Left renal pelvis (tissue), 4 donors: ENCODE results near the gene GRID1. TPM values are rescaled to one million over a fixed set of nuclear protein-coding genes. Genes with fewer than 3 reads are reported as not detected.
A peak's percentile ranks its signal among the peaks of the same experiment; 100 is the strongest.

Experiments used
- DNase-seq, 4 donors: peaks; one replicate each; pipeline ENCODE4 v3.0.0-alpha.2; 2013; ENCODE audit warnings: low read depth in 4 of 4, low spot score in 3 of 4
- polyA plus RNA-seq, 4 donors: library from polyadenylated mRNA; unstranded; fragments of 120-200 nt; gene quantifications; one replicate each; pipeline ENCODE4 v1.2.1, GENCODE V29; 2013; ENCODE audit not compliant: insufficient read length in 4 of 4

GRID1 gene
- polyA plus RNA-seq, 4 donors, result 1.6 to 5.4 (median 1.9) TPM

DNA sequence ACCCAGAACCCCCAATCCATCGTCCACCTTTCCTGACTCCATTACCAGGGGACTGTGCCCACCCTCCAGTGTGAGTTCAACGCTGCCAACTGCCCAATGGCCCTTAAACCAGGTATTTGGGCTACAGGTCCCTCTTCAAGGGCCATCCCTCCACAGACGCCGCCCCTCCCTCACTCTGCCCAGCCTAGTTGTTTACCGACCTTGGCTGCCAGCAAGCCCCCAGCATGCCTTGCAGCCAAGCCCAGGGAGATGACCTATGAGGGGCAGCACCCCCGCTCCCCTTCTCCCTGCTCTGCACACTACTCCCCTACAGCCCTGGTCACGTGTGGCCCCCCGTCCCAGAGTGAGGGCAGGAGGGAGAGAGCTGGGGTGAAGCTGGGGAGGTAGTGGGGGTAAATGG, 147.3 kb downstream of the GRID1 start:
- no peak for DNase-seq

DNA sequence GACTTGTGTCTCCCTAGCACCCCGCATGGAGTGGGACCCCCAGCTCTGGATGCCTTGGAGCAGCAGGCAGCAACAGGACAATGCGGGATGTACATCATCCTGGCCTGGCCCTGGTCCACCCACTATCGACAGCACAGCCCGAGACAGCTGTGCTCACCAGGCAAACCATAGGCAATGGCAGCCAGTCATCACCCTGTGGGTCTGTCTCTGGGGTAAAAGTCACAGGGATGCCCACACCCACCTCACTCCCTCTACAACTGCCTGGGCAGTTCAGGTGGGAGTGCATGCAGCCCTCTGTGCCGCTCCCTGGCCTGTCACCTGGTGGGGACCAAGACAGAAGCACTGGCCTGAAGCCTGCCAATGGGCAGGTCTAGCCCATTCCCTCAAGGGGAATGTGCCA, 147.8 kb downstream of the GRID1 start:
- no peak for DNase-seq

DNA sequence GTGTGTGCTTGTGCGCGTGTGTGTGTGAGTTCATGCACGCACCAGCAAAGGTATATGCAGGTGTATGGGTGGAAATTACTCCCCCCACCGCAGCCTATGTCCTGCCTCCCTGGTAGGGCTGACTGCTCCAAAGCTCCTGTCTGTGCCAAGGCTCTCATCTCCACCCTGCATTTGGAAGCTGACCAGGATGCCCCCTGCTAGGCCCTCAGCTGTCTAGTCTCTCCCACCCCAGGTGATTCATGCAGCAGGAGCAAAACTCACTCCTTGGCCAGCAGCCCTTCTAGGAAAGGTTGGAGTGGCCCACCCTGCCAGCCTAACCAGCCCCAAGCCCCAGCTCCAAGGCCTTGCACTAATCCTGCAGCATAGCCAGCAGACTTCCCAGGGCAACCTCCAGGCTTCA, 148.4 kb downstream of the GRID1 start:
- no peak for DNase-seq

DNA sequence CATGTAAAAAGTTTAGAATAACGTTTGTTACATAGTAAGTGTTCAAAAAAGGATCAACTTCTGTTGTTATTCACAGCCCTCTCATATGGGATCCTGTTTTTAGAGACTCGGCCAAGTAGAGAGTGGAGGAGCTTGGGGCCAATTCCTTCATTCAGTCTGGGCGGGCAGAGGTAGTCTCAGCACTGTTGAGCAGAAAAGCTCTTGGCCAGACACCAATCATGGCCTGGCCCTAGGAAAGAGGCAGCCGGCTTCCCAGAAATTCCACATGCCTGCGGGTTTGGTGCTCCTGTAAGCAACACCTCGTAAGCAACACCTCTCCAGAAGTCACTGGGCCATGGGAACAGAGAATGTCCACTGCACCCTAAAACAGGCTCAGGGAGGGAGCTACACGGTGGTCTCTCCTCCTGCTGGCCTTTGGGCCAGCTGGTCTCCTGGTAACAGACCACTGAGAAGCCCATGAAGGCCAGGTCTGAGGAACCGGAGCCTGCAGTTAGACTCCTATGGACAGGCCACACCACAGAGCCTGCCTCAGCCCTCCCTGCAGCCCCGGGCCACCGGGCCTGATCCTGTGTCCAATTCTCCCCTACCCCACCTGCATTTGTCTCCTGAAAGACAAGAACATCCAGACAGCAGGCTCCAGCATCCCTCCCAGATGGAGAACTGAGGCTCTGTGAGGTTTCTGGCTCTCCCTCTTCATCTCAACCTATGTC, 149.1 kb downstream of the GRID1 start:
- DNase-seq, result no peak

DNA sequence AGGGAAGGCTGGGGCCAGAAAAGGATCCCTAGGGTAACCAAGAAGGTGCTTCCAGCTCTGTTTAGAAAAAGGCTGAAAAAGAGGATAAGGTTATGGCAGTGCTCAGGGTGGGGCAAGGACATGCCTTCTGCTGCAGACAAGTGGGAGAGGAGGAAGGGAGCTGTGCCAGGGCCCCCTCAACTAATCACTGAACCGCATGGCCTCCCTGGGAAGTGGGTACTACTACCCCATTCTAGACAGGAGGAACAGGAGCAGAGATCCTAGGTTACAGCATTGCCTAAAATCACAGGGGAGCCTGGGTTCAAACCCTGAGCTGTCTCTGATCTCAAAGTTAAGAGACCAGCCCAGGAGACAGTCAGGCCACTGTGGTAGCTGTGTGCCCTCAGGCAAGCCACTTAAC, 149.7 kb downstream of the GRID1 start:
- no peak for DNase-seq

DNA sequence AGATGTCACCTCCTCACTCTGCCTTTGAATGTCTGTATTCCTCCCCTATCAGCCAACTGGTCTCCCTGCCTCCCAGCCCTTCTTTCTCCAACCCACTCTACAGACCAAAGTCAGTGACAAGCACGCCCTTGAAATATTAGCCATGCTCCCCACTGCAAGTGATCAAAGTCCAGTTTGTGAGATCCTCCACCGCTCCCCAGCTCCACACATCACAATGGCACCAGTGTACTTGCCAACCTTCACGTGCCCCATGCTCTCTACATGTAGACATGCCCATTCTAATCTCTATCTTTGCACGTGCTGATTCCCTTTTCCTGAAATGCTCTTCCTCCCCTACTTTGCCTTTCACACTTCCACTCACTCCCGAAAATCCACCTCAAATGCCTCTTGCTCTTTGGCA, 150.9 kb downstream of the GRID1 start:
- DNase-seq, result no peak

DNA sequence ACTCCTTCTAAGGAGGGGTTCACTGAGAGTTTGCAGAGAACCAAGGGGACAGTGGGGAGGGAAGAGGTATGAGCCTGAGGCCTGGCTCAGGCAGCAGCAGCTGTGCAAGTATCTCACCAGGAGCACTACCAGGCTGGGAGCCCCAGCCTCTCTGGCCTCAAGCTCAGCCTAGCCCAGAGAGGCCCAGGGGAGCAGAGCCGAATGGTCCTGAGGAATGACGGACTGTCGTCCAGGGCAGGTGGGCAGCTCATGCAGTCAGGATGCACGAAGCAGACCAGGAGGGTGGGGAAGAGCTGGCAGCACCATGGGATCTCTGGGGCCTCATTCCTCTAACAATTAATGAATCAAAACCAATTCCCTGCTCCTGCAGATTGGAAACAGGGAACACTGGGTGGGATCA, 151.5 kb downstream of the GRID1 start:
- no peak for DNase-seq

DNA sequence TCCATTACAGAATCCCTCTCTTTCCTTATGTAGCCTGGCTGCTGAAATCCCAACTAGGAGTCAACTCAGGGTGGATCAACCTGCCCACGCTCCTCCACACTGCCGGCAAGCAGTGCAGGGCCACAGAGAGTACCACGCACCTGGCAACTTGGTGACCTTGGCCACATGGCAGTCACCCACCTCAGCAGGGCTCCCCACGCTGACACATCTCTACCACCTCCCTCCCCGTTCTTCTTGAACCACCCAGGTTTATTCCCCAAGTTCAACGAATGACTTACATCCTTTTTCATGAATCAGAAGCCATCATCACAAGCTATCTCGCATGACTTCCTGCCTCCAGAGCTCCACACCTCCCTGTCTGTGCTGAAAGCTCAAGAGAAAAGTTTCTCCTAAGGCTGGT, 153.4 kb downstream of the GRID1 start:
- DNase-seq, result no peak

DNA sequence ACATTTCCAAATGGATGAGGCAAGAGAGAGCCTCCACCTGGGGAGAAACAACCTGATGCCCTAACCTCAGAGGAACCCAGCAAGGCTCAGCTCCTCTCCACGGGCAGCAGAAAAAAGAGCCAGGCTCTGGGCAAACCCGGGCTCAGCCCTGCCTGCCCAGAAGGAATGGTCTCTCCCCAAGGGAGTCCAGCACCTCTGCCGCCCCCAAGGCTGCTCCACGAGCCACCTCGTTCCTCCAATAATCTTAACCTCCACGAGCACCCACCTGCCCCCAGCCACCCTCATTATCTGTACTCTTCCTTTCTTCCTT, 154.2 kb downstream of the GRID1 start:
- DNase-seq, result no peak

DNA sequence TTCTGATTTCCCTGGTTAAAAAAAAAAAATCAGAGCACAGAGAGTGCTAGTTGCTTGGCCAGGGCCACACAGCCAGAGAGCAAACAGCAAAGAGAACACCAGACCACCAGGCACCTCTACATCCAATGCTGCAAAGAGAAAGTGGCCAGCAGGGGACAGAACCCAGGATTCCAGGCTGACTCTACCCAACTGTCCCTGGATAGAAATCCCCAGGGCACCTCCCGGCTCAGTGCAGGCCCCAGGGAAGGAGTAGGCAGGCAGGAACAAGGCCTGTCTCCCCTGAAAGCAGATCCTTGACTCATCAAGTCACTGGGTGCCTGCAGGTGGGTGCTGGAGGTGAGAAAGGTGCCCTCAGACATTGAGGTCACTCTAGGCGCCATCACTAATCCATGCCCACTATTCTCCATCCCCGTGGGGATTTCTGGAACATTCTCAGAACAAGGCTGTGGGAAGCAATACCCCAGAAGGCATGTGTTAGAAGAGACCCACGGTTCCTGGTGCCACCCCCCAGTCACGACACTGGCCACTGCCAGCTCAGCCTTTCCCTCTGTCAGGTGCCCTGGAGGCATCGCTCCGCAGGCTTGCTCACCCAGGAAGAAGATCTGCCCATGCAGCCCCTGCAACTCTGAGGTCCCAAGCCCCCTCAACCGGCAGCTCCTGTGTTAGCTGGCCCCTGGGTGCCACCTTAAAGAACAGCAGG, 154.8 kb downstream of the GRID1 start:
- DNase-seq, result no peak

DNA sequence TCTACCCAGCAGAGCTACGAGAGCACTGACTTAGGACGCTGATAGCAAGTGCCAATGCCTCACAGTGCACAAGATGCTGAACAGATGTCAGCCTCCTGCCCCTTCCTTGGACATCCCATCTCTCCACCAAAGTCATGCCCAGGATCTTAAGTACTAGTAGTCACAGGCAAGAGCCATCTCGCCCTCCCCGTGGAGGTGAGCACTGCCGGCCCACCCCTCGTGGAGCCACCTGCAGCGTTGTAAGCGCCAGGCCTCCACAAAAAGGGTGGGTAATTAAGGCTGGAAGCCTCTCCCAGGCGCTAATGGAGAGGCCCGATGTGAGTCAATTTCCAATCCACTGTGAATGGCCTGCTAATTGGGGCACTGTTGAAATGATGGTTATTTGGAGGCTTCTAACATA, 156.2 kb downstream of the GRID1 start:
- no peak for DNase-seq

DNA sequence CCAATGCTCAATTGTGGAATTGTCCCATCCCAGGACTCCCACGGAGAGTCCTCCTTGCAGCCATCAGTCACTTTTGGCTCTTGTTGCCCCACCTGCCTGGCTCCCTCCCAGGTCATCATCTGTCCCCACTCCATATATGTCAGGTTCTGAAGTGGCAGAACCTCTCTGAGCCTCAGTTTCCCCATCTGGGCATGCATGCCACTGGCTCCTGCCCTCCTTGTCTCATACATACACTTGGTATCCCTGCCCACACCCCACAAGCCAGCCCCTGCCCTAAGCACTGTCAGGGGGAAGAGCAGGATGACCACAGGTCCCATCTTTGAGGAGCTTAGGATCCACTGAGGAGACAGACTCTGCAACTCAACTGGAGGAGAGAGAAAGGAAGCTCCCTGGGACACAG, 156.9 kb downstream of the GRID1 start:
- DNase-seq, result no peak

DNA sequence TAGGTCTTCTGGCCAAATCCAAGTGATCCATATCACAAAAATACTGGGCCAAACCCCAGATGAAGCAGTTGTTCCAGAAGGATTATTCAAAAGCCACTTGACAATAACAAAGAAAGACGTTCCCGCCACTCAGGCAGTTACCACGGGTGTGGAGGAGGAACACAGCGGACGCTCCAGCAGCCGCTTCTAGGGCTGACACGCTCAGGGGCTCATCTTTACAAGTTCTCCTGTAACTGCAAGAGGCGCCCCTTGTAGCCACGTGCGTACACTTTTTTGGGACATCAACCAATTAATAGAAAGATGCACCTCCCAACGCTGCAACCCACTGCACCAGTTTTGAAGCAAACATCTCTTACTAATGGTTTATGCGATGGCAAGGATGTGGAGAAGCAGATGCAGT, 159.4 kb downstream of the GRID1 start:
- DNase-seq, result no peak

DNA sequence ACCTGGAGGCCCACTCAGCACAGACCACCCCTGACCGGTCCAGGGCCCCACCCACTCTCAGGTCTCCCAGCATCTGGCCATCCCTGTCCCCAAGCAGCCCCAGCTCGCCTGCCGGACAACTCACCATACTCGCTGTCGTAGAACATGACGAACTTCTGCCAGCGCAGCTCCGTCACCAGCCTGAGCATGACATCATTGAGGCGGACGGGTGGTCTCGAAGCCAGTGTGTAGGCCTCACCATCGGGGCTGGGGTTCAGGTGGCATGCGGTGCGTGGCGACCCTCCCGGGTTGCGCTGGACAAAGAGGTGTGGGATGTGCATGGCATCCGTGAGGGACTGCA, 160.4 kb downstream of the GRID1 start:
- no peak for DNase-seq

DNA sequence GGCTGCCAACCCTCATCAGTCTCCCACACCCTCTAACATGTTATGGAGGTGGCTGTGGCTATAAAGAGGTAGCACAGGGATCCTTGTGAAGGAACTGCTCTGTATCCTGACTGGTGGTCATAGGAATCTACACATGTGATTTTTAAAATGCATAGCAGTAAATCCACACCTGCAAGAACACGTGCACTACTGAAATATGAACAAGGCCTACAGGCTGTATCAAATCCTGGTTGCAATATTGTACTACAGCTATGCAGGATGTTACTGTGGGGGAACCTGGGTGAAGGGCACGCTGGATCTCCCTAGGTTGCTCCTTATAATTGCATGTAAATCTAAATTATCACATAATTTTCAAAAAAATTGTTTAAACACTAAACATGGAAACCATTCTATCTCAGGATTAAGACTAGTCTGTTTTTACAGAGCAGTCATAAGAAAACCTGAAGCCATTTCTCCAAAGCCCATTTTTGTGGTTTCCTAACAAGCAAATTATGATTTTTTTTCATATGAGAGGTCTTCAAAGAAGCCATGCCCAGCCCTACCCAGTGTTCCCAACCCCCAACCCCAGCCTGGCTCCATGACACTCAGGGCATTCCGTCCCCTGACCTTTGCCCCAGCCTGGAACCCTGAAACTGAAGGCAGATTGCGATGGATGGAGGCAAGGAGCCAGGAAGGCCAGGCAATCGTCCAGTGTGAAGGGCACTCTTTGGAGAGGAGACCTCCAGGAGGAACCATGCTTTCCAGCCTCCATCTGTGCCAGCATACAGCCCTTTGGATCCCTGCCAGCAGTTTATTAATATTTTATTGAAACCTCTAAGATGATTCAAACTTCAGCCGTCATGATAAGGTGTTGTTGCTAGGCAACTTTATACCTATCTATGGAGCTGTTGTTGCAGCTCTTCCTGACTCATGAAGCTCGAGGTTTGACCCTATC, 161.0 kb downstream of the GRID1 start:
- no peak for DNase-seq

DNA sequence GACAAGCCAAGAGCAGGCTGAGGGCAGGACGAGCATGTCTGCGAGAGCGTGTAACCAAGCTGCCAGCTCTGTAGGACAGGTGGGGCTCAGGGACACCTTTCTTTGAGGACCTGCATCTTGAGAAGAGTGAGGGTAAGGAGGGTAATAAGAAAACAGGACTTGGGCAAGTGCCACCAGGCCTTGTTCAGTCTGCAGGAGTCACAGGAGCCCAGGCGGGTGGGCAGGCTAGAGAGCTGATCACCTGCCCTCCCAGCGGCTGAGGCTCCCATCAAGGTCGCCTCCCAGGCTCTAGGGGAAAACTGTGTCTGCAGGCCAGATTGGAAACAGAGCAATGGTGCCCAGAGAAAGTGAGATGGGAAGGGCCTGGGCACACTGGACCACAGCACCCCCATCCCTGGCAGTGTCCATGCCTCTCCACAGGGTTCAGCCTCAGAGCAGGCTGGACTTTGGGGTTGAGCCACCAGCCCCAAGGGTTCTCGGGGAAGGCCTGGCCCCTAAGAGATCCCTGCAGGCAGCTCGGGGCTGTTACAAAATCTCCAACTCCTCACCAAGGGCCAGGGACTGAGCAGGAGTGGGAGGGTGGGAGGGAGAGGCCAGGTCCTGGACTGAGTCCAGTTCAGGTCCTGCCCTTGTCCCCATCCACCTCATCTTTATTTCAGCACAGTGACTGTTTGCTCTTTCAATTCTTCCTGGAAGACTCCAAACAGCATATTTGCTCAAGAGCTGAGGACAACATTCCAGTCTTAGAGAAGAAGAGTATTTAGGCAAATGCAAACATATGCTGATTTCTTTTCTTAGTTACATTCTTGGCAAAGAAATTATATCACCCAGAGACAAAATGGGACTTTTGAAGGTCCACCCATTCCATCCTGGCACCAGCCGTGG, 161.9 kb downstream of the GRID1 start:
- no peak for DNase-seq

DNA sequence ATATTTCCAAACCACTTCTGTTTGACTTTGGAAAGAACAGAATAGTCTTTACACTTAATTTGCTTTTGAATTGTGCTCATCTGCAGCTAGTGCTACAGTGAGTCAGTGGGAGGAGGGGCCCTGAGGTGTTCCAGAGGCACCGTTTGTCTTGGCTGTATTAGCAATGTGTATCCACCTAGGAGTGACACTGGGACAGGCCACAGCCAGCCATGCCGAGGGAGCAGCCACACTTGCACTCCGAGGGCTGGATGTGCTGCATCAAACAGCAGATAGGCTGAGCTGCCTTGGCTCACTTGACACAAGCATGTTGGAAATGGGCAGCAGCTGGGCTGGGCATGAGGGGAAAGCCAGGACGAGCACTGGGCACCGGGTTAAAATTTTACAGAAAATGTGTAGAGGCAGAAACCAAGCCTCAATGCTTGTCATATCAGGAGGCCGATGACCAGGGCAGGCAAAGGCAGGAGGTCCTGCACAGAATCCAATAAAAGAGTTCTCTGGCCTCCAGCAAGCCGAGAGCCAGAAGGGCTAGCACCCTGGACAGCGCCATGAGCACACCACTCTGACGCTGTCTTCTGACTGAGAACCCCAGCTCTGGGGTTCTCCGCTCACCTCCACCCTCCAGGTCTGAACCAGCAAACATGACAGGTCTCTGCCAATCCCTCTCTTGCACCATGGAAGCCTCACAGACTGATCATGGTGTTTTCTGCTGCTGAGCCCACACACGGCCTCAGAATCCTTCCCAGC, 163.3 kb downstream of the GRID1 start:
- DNase-seq, result peak in 3 of 4 donors; percentile 24 to 42 (median 37)

DNA sequence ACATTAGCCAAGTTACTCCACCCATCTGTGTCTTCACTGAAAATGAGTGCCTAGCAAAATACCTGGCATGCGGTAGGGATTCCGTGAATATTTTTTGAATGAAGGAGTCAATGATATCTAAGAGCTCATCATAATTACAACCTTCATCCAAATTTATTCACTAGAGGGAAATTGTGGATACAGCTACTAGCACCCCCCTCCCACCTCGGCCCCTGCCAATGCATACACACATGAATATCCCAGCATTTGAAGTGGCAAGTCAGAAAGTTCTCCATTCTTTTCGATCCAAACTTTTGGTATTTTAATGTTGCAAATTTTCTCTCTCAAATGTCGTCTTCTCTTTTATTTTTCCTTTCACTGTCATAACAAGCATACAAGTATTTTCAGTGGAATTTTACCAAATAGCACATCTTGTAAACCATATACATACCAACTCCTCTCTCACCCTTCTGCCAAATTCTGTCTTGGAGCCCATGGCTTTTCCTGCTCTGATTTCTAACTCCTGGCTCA, 164.3 kb downstream of the GRID1 start:
- DNase-seq, result no peak

DNA sequence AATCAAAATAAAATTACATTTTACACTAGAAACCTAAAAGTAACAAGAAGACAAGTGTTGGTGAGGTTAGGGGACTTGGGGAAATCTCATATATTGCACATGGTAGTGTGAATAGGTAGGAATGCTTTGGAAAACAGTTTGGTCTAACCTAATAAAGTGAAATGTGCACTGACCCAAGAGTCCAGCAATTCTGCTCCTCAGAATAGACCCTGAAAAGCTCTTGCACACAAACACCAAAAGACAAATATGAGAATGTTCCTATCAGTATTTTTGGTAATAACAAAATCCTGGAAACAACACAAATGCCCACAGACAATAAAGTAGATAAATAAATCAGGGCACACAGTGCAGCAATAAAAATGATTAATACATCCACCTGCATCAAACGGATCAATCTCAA, 165.7 kb downstream of the GRID1 start:
- DNase-seq, result no peak

DNA sequence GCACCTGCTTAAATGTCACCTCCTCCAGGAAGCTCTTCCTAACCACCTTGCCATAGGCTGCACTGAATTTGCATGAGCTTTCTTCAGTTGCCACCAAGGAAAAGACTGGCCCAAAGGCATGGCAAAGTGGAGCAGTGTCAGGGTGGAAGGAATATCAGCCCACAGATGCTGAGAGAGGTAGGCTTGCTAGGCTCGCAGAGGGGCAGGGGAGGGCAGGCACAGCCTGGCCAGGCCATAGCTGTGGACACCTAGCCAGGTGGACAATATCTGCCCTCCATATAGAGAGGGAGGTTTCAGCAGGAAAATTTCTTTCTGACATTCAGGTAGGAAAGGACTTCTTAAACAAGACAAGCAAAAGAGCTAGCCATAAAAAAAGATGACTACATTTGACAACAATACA, 166.3 kb downstream of the GRID1 start:
- DNase-seq, result no peak
